ENCODE data around the gene CFAP97D2. TPM values are rescaled to one million over a fixed set of nuclear protein-coding genes. Genes with fewer than 3 reads are reported as not detected.
"Not testable (repeated sequence)": the region's sequence is repeated elsewhere in the genome, so short reads cannot be mapped to it uniquely, and the experiment has no call there.

CFAP97D2 gene
- total RNA-seq, 1 donor from 2014 or later, result not detected

DNA sequence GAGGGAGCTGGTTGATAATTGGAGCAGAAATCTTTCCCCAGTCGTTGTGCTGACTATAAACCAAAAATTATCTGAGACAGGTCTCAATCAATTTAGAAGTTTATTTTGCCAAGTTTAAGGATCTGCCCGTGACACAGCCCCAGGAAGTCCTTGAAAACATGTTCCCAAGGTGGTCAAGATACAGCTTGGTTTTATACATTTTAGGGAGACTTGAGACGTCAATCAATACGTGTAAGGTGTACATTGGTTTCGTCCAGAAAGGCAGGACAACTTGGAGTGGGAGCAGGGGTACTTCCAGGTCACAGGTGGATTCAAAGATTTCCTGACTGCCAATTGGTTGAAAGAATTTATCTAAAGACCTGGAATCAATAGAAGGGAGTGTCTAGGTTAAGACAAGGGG, 17.6 kb downstream of the CFAP97D2 start:
- H3K27ac Mint-ChIP-seq, result no peak overlapping the region
- H3K27me3 Mint-ChIP-seq, result no peaks in the 10 kb centered on the region
- no peaks in the 10 kb centered on the region for H3K36me3 Mint-ChIP-seq (ENCODE audit: insufficient read depth)
- H3K9me3 Mint-ChIP-seq (ENCODE audit: low read depth), result no peaks in the 10 kb centered on the region
- no peak overlapping the region for H3K4me3 Mint-ChIP-seq (ENCODE audit: low read depth)
- peaks cover 4% of the 10 kb centered on the region for H3K4me1 Mint-ChIP-seq (ENCODE audit: low read depth)
- no peak for DNase-seq (ENCODE audit: low spot score, unreplicated experiment)
- TF ChIP-seq CTCF (IDR thresholded peaks at IDR 0.05; ENCODE audit: unreplicated experiment), result no peak

- Mint-ChIP-seq H3K36me3 (ENCODE audit: insufficient read depth) (no peaks in the 10 kb centered on the region), H3K4me3 (ENCODE audit: low read depth) (no peak overlapping the region), H3K9me3 (ENCODE audit: low read depth) (no peaks in the 10 kb centered on the region), H3K27me3 (no peaks in the 10 kb centered on the region), H3K4me1 (ENCODE audit: low read depth) (peaks cover 4% of the 10 kb centered on the region), H3K27ac (no peak overlapping the region)
- no peak for TF ChIP-seq CTCF (IDR thresholded peaks at IDR 0.05; ENCODE audit: unreplicated experiment)
- no peak for DNase-seq (ENCODE audit: low spot score, unreplicated experiment)
Observed at GRCh38 chr13:114198556-114198955, 19.5 kb downstream of the CFAP97D2 start.

DNA sequence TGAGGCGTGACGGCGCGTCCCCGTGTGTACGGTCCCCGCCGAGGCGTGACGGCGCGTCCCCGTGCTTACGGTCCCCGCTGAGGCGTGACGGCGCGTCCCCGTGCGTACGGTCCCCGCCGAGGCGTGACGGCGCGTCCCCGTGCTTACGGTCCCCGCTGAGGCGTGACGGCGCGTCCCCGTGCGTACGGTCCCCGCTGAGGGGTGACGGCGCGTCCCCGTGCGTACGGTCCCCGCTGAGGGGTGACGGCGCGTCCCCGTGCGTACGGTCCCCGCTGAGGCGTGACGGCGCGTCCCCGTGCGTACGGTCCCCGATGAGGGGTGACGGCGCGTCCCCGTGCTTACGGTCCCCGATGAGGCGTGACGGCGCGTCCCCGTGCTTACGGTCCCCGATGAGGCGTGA, 20.5 kb downstream of the CFAP97D2 start:
- H3K27me3 Mint-ChIP-seq; H3K9me3 Mint-ChIP-seq (ENCODE audit: low read depth); H3K36me3 Mint-ChIP-seq (ENCODE audit: insufficient read depth); DNase-seq (ENCODE audit: low spot score, unreplicated experiment); H3K4me1 Mint-ChIP-seq (ENCODE audit: low read depth); H3K4me3 Mint-ChIP-seq (ENCODE audit: low read depth); H3K27ac Mint-ChIP-seq: not testable (repeated sequence)

DNA sequence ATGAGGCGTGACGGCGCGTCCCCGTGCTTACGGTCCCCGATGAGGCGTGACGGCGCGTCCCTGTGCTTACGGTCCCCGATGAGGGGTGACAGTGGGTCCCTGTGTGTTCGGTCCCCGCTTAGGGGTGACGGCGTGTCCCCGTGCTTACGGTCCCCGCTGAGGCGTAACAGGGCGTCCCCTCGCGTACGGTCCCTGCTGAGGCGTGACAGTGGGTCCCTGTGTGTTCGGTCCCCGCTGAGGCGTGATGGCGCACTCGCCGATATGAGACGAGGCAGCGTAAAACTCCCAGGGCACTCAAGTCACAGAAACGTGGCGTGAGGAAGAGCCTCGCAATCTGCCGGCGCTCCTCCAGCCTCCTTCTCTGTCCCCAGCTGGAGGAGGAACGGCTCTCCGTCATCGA, 20.9 kb downstream of the CFAP97D2 start:
- H3K27me3 Mint-ChIP-seq, result no peaks in the 10 kb centered on the region
- DNase-seq (ENCODE audit: low spot score, unreplicated experiment), result no peak
- no peak overlapping the region for H3K4me3 Mint-ChIP-seq (ENCODE audit: low read depth)
- TF ChIP-seq CTCF (IDR thresholded peaks at IDR 0.05; ENCODE audit: unreplicated experiment), result no peak
- H3K9me3 Mint-ChIP-seq (ENCODE audit: low read depth), result peaks cover 4% of the 10 kb centered on the region
- H3K4me1 Mint-ChIP-seq (ENCODE audit: low read depth), result peaks cover 4% of the 10 kb centered on the region
- no peak overlapping the region for H3K27ac Mint-ChIP-seq
- H3K36me3 Mint-ChIP-seq (ENCODE audit: insufficient read depth), result no peaks in the 10 kb centered on the region

DNA sequence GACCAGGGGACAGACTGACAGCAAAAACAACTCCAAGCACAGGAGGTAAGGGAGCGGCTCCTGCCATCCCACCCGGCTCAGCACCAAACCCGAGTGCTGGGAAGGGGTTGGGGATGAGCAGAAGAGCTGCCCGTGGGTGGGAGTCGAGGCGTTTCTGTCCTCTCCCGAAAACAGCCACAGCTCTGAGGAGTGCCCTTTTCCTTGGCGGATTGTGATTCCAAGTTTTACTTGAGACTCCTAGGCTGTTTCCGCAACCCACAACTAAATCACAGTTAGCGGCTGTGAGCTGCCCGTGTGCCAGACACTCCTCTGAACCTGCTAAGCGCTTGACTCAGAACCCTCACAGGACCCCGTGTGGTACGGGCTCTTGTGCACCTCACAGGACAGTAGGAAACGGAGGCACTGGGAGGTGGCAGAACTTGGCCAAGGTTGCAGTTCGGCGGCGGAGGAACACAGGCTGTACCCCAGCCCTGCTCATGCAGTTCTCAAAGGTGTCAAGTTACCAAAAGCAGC, 21.4 kb downstream of the CFAP97D2 start:
- DNase-seq (ENCODE audit: low spot score, unreplicated experiment), result no peak
- no peak for TF ChIP-seq CTCF (IDR thresholded peaks at IDR 0.05; ENCODE audit: unreplicated experiment)
- no peak overlapping the region for H3K4me3 Mint-ChIP-seq (ENCODE audit: low read depth)
- H3K27me3 Mint-ChIP-seq, result no peaks in the 10 kb centered on the region
- H3K4me1 Mint-ChIP-seq (ENCODE audit: low read depth), result peaks cover 4% of the 10 kb centered on the region
- no peak overlapping the region for H3K27ac Mint-ChIP-seq
- H3K9me3 Mint-ChIP-seq (ENCODE audit: low read depth), result peaks cover 4% of the 10 kb centered on the region
- no peaks in the 10 kb centered on the region for H3K36me3 Mint-ChIP-seq (ENCODE audit: insufficient read depth)

DNA sequence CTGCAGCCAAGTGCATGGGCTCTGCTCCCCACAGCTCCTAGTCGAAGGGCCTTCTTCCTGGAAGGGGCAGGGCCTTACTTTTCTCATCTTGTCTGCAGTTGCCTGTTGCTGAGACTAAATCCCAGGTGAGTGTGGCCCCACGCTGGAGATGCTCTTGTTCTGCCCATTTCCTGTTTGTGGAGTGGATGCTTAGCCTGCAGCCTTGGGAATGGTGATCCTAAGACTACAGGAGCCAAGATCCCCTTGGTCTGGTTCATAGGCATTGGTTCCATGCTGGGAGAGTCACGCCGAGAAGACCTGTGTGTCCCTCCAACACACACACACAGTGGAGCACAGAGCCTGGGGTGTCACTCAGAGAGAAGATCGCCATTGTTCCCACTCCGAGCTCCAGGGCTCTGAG, 23.5 kb downstream of the CFAP97D2 start:
- Mint-ChIP-seq H3K9me3 (ENCODE audit: low read depth) (peaks cover 11% of the 10 kb centered on the region), H3K36me3 (ENCODE audit: insufficient read depth) (no peaks in the 10 kb centered on the region)
- TF ChIP-seq CTCF (IDR thresholded peaks at IDR 0.05; ENCODE audit: unreplicated experiment), result no peak

More for the DNA sequence above, 23.5 kb downstream of the CFAP97D2 start:
- H3K4me1 Mint-ChIP-seq (ENCODE audit: low read depth), result no peaks in the 10 kb centered on the region
- DNase-seq (ENCODE audit: low spot score, unreplicated experiment), result no peak
- no peak overlapping the region for H3K4me3 Mint-ChIP-seq (ENCODE audit: low read depth)
- no peak overlapping the region for H3K27ac Mint-ChIP-seq
- no peaks in the 10 kb centered on the region for H3K27me3 Mint-ChIP-seq
